Skeletal muscle satellite cell (primary cell): ENCODE data around the gene GPC5.
A peak's percentile ranks its signal among the peaks of the same experiment; 100 is the strongest.

ENCODE experiments used
- H3K27me3 ChIP-seq: 2 replicates; pipeline ENCODE4 v1.7.0; 2013; ENCODE audit warnings: low read length; ENCODE audit not compliant: control insufficient read depth, insufficient read depth
- H3K36me3 ChIP-seq: 2 replicates; pipeline ENCODE4 v1.7.0; 2013; ENCODE audit warnings: mild to moderate bottlenecking, control low read depth, low read length; ENCODE audit not compliant: insufficient read depth
- H3K4me1 ChIP-seq: 2 replicates; pipeline ENCODE4 v1.7.0; 2013; ENCODE audit warnings: low read length; ENCODE audit not compliant: control insufficient read depth, insufficient read depth
- H3K4me2 ChIP-seq: 2 replicates; pipeline ENCODE4 v1.7.0; 2013; ENCODE audit warnings: mild to moderate bottlenecking, low read length
- H3K4me3 ChIP-seq: 2 replicates; pipeline ENCODE4 v1.7.0; 2013; ENCODE audit warnings: low read length
- H3K9ac ChIP-seq: 2 replicates; pipeline ENCODE4 v1.7.0; 2013; ENCODE audit warnings: mild to moderate bottlenecking, low read depth, low read length, moderate library complexity
- H3K9me3 ChIP-seq: replicated peaks from 2 replicates; pipeline ENCODE4 v1.7.0; 2013; ENCODE audit warnings: mild to moderate bottlenecking, control low read depth, low read length

The GPC5 gene

GRCh38 chr13:92412996-92413395 lies 1014.6 kb downstream of the GPC5 start:
- Histone ChIP-seq H3K4me1 (no peaks in the 10 kb centered on the region), H3K4me2 (no peak overlapping the region), H3K36me3 (no peaks in the 10 kb centered on the region), H3K4me3 (no peak overlapping the region), H3K27me3 (no peaks in the 10 kb centered on the region), H3K9me3 (no peaks in the 10 kb centered on the region), H3K9ac (no peak overlapping the region)

- Histone ChIP-seq H3K4me3 (no peak overlapping the region), H3K4me2 (no peak overlapping the region), H3K36me3 (no peaks in the 10 kb centered on the region), H3K9ac (no peak overlapping the region), H3K9me3 (no peaks in the 10 kb centered on the region), H3K27me3 (no peaks in the 10 kb centered on the region), H3K4me1 (no peaks in the 10 kb centered on the region)
Observed at GRCh38 chr13:92413452-92413851, 1015.0 kb downstream of the GPC5 start.

GRCh38 chr13:92414851-92415250 lies 1016.4 kb downstream of the GPC5 start:
- Histone ChIP-seq H3K9ac (no peak overlapping the region), H3K27me3 (no peaks in the 10 kb centered on the region), H3K9me3 (no peaks in the 10 kb centered on the region), H3K4me1 (no peaks in the 10 kb centered on the region), H3K36me3 (no peaks in the 10 kb centered on the region), H3K4me2 (no peak overlapping the region), H3K4me3 (no peak overlapping the region)

GRCh38 chr13:92415781-92416180 lies 1017.4 kb downstream of the GPC5 start:
- Histone ChIP-seq H3K9ac (no peak overlapping the region), H3K9me3 (no peaks in the 10 kb centered on the region), H3K4me1 (no peaks in the 10 kb centered on the region), H3K27me3 (no peaks in the 10 kb centered on the region), H3K4me2 (no peak overlapping the region), H3K36me3 (no peaks in the 10 kb centered on the region), H3K4me3 (no peak overlapping the region)

- Histone ChIP-seq H3K4me1 (no peaks in the 10 kb centered on the region), H3K4me3 (no peak overlapping the region), H3K4me2 (no peak overlapping the region)
Observed at GRCh38 chr13:92418818-92419412, 1020.5 kb downstream of the GPC5 start.

GRCh38 chr13:92429231-92429630 lies 1030.8 kb downstream of the GPC5 start:
- H3K4me3 ChIP-seq, result no peak overlapping the region
- H3K27me3 ChIP-seq, result no peaks in the 10 kb centered on the region
- no peaks in the 10 kb centered on the region for H3K36me3 ChIP-seq
- H3K9ac ChIP-seq, result no peak overlapping the region
- no peaks in the 10 kb centered on the region for H3K9me3 ChIP-seq
- no peaks in the 10 kb centered on the region for H3K4me1 ChIP-seq
- H3K4me2 ChIP-seq, result no peak overlapping the region

More at GRCh38 chr13:92418818-92419412, 1020.5 kb downstream of the GPC5 start:
- no peaks in the 10 kb centered on the region for H3K36me3 ChIP-seq
- H3K27me3 ChIP-seq, result no peaks in the 10 kb centered on the region
- H3K9me3 ChIP-seq, result no peaks in the 10 kb centered on the region
- no peak overlapping the region for H3K9ac ChIP-seq

GRCh38 chr13:92433386-92433785 lies 1035.0 kb downstream of the GPC5 start:
- Histone ChIP-seq H3K4me1 (no peaks in the 10 kb centered on the region), H3K4me3 (no peak overlapping the region), H3K9me3 (no peaks in the 10 kb centered on the region), H3K4me2 (no peak overlapping the region), H3K36me3 (no peaks in the 10 kb centered on the region), H3K9ac (no peak overlapping the region), H3K27me3 (no peaks in the 10 kb centered on the region)

- no peaks in the 10 kb centered on the region for H3K9me3 ChIP-seq
- no peak overlapping the region for H3K9ac ChIP-seq
- H3K4me1 ChIP-seq, result no peaks in the 10 kb centered on the region
- H3K36me3 ChIP-seq, result no peaks in the 10 kb centered on the region
- no peak overlapping the region for H3K4me2 ChIP-seq
- H3K4me3 ChIP-seq, result no peak overlapping the region
- H3K27me3 ChIP-seq, result no peaks in the 10 kb centered on the region
Observed at GRCh38 chr13:92433963-92434362, 1035.5 kb downstream of the GPC5 start.

GRCh38 chr13:92436924-92437323 lies 1038.5 kb downstream of the GPC5 start:
- Histone ChIP-seq H3K36me3 (no peaks in the 10 kb centered on the region), H3K9ac (no peak overlapping the region), H3K4me3 (no peak overlapping the region), H3K27me3 (no peaks in the 10 kb centered on the region), H3K4me2 (no peak overlapping the region), H3K4me1 (no peaks in the 10 kb centered on the region), H3K9me3 (no peaks in the 10 kb centered on the region)

- Histone ChIP-seq H3K4me3 (no peak overlapping the region), H3K36me3 (no peaks in the 10 kb centered on the region)
Observed at GRCh38 chr13:92444244-92444643, 1045.8 kb downstream of the GPC5 start.

GRCh38 chr13:92451060-92451459 lies 1052.6 kb downstream of the GPC5 start:
- Histone ChIP-seq H3K36me3 (no peaks in the 10 kb centered on the region), H3K4me2 (no peak overlapping the region), H3K4me3 (no peak overlapping the region), H3K4me1 (no peaks in the 10 kb centered on the region), H3K9ac (no peak overlapping the region), H3K9me3 (no peaks in the 10 kb centered on the region), H3K27me3 (no peaks in the 10 kb centered on the region)

More at GRCh38 chr13:92444244-92444643, 1045.8 kb downstream of the GPC5 start:
- Histone ChIP-seq H3K4me2 (no peak overlapping the region), H3K27me3 (no peaks in the 10 kb centered on the region), H3K9ac (no peak overlapping the region), H3K4me1 (no peaks in the 10 kb centered on the region), H3K9me3 (no peaks in the 10 kb centered on the region)

GRCh38 chr13:92452840-92453239 lies 1054.4 kb downstream of the GPC5 start:
- no peaks in the 10 kb centered on the region for H3K4me1 ChIP-seq
- no peak overlapping the region for H3K9ac ChIP-seq
- no peaks in the 10 kb centered on the region for H3K9me3 ChIP-seq
- H3K36me3 ChIP-seq, result no peaks in the 10 kb centered on the region
- peak overlapping the region; percentile 72 for H3K4me2 ChIP-seq
- no peak overlapping the region for H3K4me3 ChIP-seq
- no peaks in the 10 kb centered on the region for H3K27me3 ChIP-seq
